Measurements from ENCODE around the gene PLIN5.

DNA sequence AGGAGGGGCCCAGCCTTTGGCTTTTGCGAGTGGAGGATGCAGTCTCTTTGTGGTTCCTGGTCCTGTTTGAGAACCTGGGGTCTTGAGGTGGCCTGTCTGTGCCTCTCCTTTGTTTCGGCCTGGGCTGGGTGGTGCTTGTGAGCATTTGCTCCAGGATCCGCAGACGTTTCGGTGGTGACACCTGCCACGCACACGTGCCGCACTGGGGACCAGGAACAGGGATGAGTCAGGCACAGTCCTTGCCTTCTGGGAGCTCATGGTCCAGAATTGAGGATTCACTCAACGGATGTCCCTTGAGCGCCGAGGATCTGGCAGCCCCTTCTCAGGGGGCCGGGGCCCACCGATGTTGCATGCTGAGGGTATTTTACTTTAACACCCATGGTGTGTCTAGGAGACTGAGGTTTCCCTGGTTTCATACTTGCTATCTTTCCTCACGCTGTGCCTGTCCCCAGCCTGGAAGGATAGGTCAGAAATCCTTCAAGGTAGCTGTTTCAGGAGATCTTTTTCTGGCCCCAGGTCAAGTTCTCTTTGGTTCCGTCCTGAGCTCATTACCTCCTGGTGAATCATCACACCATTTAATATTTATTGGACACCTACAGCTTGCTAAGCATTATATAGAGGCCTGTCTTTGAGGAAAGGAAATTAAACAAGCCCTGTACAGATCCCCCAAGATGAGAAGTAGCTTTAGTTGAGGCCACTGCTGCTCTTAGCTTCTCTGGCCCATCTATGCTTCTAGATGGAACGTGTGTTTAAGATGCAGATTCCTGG lies 57.8 kb downstream of the PLIN5 start:
- TF ChIP-seq ZNF274 (IDR thresholded peaks at IDR 0.05; ENCODE audit: low read depth, low read length): no peak
- no peak for TF ChIP-seq YY1 (IDR thresholded peaks at IDR 0.05; ENCODE audit: insufficient read depth, insufficient read length)
- no peak for TF ChIP-seq SUZ12 (IDR thresholded peaks at IDR 0.05; ENCODE audit: extremely low read depth, insufficient read depth, insufficient read length)
